Measurements from ENCODE around the gene SPSB4. TPM values are rescaled to one million over a fixed set of nuclear protein-coding genes. Genes with fewer than 3 reads are reported as not detected.
A peak's percentile ranks its signal among the peaks of the same experiment; 100 is the strongest.

SPSB4 gene
- total and polyA plus RNA-seq, 2 of the 8 experiments (the other 6 are each of a cell fraction or from before 2014, with no cell fraction given) = 15.1 to 17.2 TPM

DNA sequence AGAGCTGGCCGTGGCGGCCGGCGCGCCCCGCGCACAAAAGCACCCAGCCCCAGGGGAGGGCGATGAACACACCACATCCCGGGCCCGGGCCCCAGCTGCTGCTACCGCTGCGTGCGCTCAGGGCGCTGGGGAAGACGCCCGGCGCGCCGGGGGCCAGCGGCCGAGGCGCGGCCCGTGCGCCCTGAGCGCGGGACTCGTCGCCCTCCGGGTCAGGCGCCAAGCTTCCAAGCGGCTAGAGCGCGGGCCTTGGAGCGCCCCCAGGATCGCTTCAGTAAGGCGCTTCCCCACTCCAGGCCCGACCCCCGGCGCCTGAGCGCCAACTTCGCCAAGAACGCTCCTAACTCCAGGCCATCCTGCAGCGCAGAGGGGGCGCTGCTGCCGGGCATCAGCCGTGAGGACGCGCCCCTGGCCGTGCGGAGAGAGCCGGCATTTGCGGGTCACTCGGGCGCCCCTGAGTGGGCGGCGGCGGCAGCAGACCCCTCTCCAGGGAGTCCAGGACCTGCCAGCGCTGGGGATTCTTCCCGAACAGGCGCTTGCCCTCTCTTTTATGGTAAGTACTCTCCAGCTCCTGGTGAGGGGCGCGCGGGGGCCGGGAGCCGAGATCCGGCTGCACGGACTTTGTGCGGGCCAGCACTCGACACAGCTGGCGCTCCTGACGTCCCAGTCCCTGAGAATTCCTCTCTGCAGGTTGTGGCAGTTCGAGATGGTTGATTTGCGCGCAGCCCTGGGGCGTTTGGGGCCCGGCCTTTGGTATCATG, 475 bp downstream of the SPSB4 start (continued):
- TF ChIP-seq, protein P1, sequence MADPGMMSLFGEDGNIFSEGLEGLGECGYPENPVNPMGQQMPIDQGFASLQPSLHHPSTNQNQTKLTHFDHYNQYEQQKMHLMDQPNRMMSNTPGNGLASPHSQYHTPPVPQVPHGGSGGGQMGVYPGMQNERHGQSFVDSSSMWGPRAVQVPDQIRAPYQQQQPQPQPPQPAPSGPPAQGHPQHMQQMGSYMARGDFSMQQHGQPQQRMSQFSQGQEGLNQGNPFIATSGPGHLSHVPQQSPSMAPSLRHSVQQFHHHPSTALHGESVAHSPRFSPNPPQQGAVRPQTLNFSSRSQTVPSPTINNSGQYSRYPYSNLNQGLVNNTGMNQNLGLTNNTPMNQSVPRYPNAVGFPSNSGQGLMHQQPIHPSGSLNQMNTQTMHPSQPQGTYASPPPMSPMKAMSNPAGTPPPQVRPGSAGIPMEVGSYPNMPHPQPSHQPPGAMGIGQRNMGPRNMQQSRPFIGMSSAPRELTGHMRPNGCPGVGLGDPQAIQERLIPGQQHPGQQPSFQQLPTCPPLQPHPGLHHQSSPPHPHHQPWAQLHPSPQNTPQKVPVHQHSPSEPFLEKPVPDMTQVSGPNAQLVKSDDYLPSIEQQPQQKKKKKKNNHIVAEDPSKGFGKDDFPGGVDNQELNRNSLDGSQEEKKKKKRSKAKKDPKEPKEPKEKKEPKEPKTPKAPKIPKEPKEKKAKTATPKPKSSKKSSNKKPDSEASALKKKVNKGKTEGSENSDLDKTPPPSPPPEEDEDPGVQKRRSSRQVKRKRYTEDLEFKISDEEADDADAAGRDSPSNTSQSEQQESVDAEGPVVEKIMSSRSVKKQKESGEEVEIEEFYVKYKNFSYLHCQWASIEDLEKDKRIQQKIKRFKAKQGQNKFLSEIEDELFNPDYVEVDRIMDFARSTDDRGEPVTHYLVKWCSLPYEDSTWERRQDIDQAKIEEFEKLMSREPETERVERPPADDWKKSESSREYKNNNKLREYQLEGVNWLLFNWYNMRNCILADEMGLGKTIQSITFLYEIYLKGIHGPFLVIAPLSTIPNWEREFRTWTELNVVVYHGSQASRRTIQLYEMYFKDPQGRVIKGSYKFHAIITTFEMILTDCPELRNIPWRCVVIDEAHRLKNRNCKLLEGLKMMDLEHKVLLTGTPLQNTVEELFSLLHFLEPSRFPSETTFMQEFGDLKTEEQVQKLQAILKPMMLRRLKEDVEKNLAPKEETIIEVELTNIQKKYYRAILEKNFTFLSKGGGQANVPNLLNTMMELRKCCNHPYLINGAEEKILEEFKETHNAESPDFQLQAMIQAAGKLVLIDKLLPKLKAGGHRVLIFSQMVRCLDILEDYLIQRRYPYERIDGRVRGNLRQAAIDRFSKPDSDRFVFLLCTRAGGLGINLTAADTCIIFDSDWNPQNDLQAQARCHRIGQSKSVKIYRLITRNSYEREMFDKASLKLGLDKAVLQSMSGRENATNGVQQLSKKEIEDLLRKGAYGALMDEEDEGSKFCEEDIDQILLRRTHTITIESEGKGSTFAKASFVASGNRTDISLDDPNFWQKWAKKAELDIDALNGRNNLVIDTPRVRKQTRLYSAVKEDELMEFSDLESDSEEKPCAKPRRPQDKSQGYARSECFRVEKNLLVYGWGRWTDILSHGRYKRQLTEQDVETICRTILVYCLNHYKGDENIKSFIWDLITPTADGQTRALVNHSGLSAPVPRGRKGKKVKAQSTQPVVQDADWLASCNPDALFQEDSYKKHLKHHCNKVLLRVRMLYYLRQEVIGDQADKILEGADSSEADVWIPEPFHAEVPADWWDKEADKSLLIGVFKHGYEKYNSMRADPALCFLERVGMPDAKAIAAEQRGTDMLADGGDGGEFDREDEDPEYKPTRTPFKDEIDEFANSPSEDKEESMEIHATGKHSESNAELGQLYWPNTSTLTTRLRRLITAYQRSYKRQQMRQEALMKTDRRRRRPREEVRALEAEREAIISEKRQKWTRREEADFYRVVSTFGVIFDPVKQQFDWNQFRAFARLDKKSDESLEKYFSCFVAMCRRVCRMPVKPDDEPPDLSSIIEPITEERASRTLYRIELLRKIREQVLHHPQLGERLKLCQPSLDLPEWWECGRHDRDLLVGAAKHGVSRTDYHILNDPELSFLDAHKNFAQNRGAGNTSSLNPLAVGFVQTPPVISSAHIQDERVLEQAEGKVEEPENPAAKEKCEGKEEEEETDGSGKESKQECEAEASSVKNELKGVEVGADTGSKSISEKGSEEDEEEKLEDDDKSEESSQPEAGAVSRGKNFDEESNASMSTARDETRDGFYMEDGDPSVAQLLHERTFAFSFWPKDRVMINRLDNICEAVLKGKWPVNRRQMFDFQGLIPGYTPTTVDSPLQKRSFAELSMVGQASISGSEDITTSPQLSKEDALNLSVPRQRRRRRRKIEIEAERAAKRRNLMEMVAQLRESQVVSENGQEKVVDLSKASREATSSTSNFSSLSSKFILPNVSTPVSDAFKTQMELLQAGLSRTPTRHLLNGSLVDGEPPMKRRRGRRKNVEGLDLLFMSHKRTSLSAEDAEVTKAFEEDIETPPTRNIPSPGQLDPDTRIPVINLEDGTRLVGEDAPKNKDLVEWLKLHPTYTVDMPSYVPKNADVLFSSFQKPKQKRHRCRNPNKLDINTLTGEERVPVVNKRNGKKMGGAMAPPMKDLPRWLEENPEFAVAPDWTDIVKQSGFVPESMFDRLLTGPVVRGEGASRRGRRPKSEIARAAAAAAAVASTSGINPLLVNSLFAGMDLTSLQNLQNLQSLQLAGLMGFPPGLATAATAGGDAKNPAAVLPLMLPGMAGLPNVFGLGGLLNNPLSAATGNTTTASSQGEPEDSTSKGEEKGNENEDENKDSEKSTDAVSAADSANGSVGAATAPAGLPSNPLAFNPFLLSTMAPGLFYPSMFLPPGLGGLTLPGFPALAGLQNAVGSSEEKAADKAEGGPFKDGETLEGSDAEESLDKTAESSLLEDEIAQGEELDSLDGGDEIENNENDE (IDR thresholded peaks at IDR 0.05; ENCODE audit: insufficient replicate concordance, low read length) = no peak
- TF ChIP-seq TAF1 (IDR thresholded peaks at IDR 0.05; ENCODE audit: low read depth, low read length) (peak; percentile 33; the same call in 1 of the 2 replicates), POLR2A (IDR thresholded peaks at IDR 0.05; ENCODE audit: control extremely low read depth in 1 of 2, low read depth in 2 of 2, low read length in 2 of 2) (peak in 1 of 2 experiments; percentile 56; a peak in 1 of 3 replicates), RNF2 (IDR thresholded peaks at IDR 0.05; ENCODE audit: borderline replicate concordance, low read depth, low read length, missing control alignments, poor library complexity, severe bottlenecking) (no peak), FOSL1 (IDR thresholded peaks at IDR 0.05; ENCODE audit: insufficient read depth, low read depth, low read length) (no peak), KDM4A (IDR thresholded peaks at IDR 0.05; ENCODE audit: low read depth, low read length, severe bottlenecking) (peak; percentile 77), TBP (IDR thresholded peaks at IDR 0.05; ENCODE audit: low read depth, low read length) (no peak), SUZ12 (IDR thresholded peaks at IDR 0.05; ENCODE audit: low read length) (no peak), HDAC6 (IDR thresholded peaks at IDR 0.05; ENCODE audit: low read depth, low read length) (no peak)
- TF ChIP-seq, protein P2, sequence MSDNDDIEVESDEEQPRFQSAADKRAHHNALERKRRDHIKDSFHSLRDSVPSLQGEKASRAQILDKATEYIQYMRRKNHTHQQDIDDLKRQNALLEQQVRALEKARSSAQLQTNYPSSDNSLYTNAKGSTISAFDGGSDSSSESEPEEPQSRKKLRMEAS (IDR thresholded peaks at IDR 0.05) = 0 out of 2 replicates have a peak, but pooled peaks have one; percentile 12

Data from H1 (cell line).